ENCODE results near the gene USP16. TPM values are rescaled to one million over a fixed set of nuclear protein-coding genes. Genes with fewer than 3 reads are reported as not detected.

USP16 gene
- total RNA-seq, 1 experiment from 2014 or later, result 30.6 TPM

DNA sequence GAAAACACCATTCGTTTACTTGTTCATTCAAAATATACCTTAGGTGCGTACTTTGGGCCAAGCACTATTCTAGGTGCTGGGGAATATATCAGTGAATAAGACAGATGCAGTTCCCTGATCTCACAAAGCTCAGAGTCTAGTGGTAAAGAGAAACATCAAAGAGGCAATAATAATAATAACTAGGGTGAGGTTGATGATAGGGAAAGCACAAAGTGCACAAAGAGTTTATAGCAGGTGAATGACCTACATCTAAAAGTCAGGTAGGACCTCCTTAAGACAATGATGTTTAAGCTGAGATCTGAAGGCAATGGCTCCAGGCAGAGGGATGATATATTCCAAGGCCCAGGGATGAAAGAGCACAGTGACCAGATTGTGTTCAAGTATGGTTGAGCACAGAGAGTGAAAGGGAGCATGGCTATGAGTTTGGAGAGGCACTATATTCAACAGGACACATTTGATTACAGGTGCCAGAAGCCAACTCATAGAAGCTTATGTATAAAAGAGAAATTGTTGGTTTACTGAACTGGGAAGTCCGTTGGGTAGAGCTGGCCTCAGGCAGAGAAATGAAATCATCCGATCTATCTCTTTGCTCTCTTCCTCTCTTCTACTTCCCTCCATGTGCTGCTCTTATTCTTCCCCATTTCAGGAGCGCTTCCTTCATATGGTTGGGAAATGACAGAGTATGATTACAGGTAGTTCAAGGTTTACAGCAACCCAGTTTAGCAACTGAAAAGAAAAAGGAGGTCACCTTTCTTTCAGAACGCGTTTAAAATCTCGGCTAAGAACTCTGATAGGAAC, 71.9 kb downstream of the USP16 start:
- no peak overlapping the region for H4K5ac ChIP-seq (ENCODE audit: insufficient read length, low read depth, low read length)
- no peaks in the 10 kb centered on the region for H3K23me2 ChIP-seq (ENCODE audit: insufficient read length, low read depth, low read length, poor library complexity, severe bottlenecking)
- H2AFZ ChIP-seq (ENCODE audit: low read length), result no peak overlapping the region
- Mint-ChIP-seq H3K27ac (no peak overlapping the region), H3K9me3 (peaks cover 0 to 2% of the 10 kb centered on the region in 2 experiments; a peak in 1 of 5 replicates), H3K4me3 (no peak overlapping the region), H3K36me3 (ENCODE audit: insufficient read depth in 1 of 3, low read depth in 3 of 3) (no peaks in the 10 kb centered on the region; a peak in 1 of 7 replicates), H3K27me3 (ENCODE audit: low read depth) (peaks cover 6% of the 10 kb centered on the region), H3K4me1 (peaks cover 6 to 7% of the 10 kb centered on the region in 2 experiments)
- H3K18ac ChIP-seq (ENCODE audit: insufficient read length, low read depth, low read length), result no peak overlapping the region
- no peak overlapping the region for H4K8ac ChIP-seq (replicated peaks; ENCODE audit: insufficient read length, low read depth, low read length)
- no peak overlapping the region for H3T11ph ChIP-seq (ENCODE audit: low read length)
- H3K79me1 ChIP-seq (ENCODE audit: insufficient read depth, low read depth, low read length, poor library complexity, severe bottlenecking), result no peaks in the 10 kb centered on the region
- no peak overlapping the region for H3K14ac ChIP-seq (ENCODE audit: insufficient read depth, low read length)
- H3K4ac ChIP-seq (ENCODE audit: low read depth, low read length), result no peak overlapping the region
- H2AK5ac ChIP-seq (ENCODE audit: insufficient read length, low read length), result no peak overlapping the region
- H3K9ac ChIP-seq (ENCODE audit: extremely low read depth, insufficient read length, low read length), result no peak overlapping the region
- no peak for DNase-seq
- no peak overlapping the region for H2BK120ac ChIP-seq (ENCODE audit: low read depth, low read length, poor library complexity, severe bottlenecking)
- H2BK12ac ChIP-seq (ENCODE audit: insufficient read length, low read depth, low read length), result no peak overlapping the region
- H4K20me1 ChIP-seq (ENCODE audit: control insufficient read depth, insufficient read depth, insufficient read length), result no peaks in the 10 kb centered on the region
- H2BK20ac ChIP-seq (ENCODE audit: low read depth, low read length, poor library complexity, severe bottlenecking), result no peak overlapping the region
- H3K23ac ChIP-seq (ENCODE audit: insufficient read length, low read depth, low read length), result no peak overlapping the region
- H2BK15ac ChIP-seq (ENCODE audit: low read depth, low read length), result no peak overlapping the region
- no peaks in the 10 kb centered on the region for H3K27me3 ChIP-seq (ENCODE audit: insufficient read depth, low read length)
- no peaks in the 10 kb centered on the region for H3K79me2 ChIP-seq (ENCODE audit: insufficient read depth, low read length)
- no peak overlapping the region for H3K27ac ChIP-seq (ENCODE audit: insufficient read length, low read depth, low read length)
- H2BK5ac ChIP-seq (ENCODE audit: insufficient read length, low read length), result no peak overlapping the region
- H3K56ac ChIP-seq (ENCODE audit: insufficient read length, low read depth, low read length), result no peak overlapping the region
- no peak overlapping the region for H4K91ac ChIP-seq (ENCODE audit: insufficient read length, low read depth, low read length)
- no CpG with 5 or more reads among the region's 8 CpGs for WGBS (ENCODE audit: extremely low coverage, insufficient read length, low lambda C conversion rate)
- H3K4me1 ChIP-seq (ENCODE audit: insufficient read depth, low read length), result no peaks in the 10 kb centered on the region
- H3K9me3 ChIP-seq (ENCODE audit: control insufficient read depth, low read depth, low read length), result no peaks in the 10 kb centered on the region
- no peak overlapping the region for H3K4me2 ChIP-seq (ENCODE audit: insufficient read depth, insufficient read length, low read length)
- TF ChIP-seq, protein P1, sequence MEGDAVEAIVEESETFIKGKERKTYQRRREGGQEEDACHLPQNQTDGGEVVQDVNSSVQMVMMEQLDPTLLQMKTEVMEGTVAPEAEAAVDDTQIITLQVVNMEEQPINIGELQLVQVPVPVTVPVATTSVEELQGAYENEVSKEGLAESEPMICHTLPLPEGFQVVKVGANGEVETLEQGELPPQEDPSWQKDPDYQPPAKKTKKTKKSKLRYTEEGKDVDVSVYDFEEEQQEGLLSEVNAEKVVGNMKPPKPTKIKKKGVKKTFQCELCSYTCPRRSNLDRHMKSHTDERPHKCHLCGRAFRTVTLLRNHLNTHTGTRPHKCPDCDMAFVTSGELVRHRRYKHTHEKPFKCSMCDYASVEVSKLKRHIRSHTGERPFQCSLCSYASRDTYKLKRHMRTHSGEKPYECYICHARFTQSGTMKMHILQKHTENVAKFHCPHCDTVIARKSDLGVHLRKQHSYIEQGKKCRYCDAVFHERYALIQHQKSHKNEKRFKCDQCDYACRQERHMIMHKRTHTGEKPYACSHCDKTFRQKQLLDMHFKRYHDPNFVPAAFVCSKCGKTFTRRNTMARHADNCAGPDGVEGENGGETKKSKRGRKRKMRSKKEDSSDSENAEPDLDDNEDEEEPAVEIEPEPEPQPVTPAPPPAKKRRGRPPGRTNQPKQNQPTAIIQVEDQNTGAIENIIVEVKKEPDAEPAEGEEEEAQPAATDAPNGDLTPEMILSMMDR (conservative IDR thresholded peaks at IDR 0.05), result no peak
